ENCODE results near the gene DHRS13. TPM values are rescaled to one million over a fixed set of nuclear protein-coding genes. Genes with fewer than 3 reads are reported as not detected.

The DHRS13 gene
- total RNA-seq, 2 donors from 2014 or later, result 36.8 to 61.3 TPM

DNA sequence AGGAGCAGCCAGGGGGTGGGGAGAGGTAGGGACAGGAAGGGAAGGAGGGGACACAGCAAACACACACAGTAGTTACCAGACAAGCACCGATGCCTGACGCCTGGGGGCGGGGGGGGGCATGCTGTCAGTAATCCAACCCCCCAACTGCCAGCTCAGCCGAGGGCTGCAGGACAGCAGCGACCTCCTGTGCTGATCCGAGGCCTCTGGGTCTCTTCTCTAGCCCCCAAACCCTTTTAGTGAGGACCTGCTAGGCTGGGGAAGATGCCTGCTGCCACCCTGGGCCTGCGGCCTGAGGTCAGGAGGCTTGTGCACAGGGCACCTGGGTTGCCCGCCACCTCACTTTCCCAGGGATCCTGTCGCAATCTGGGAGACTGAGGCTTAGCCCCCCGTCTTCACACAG, 16.9 kb downstream of the DHRS13 start:
- H3K9me3 ChIP-seq, result no peaks in the 10 kb centered on the region
- intact Hi-C loops (cut with DNase I), result no loop called here
- H3K4me1 ChIP-seq (replicated peaks), result no peaks in the 10 kb centered on the region
- H3K36me3 ChIP-seq, result peaks cover 20 to 26% of the 10 kb centered on the region in 2 donors
- no peak for DNase-seq (ENCODE audit: low spot score)
- no peaks in the 10 kb centered on the region for H3K27me3 ChIP-seq (replicated peaks; ENCODE audit: insufficient read depth)
- no peak overlapping the region for H3K27ac ChIP-seq
- 64% methylated on average over 10 of the region's 10 CpGs for WGBS
- TF ChIP-seq POLR2A (IDR thresholded peaks at IDR 0.05) (no peak), POLR2AphosphoS5 (IDR thresholded peaks at IDR 0.05) (no peak)
- TF ChIP-seq, protein P1, sequence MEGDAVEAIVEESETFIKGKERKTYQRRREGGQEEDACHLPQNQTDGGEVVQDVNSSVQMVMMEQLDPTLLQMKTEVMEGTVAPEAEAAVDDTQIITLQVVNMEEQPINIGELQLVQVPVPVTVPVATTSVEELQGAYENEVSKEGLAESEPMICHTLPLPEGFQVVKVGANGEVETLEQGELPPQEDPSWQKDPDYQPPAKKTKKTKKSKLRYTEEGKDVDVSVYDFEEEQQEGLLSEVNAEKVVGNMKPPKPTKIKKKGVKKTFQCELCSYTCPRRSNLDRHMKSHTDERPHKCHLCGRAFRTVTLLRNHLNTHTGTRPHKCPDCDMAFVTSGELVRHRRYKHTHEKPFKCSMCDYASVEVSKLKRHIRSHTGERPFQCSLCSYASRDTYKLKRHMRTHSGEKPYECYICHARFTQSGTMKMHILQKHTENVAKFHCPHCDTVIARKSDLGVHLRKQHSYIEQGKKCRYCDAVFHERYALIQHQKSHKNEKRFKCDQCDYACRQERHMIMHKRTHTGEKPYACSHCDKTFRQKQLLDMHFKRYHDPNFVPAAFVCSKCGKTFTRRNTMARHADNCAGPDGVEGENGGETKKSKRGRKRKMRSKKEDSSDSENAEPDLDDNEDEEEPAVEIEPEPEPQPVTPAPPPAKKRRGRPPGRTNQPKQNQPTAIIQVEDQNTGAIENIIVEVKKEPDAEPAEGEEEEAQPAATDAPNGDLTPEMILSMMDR (IDR thresholded peaks at IDR 0.05), result no peak
- H3K4me3 ChIP-seq, result no peak overlapping the region

DNA sequence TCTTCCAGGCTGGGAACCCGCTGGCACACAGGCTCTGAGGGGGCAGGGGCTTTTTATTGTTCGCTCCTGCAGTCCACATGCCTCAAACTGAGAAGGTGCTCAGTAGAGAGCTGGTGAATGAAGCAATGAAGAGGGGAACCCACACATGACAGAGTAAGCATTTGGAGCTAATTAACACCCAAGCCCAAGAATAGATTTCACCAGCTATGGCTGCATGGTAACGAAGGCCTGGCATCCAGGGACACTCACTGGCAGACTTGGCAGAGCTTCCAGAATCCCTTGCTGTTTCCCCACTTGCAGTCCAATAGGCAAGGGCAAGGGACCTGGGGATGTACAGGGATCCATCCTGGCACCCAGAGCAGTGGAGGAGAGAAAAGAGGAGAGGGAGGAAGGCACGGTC, 17.5 kb downstream of the DHRS13 start:
- TF ChIP-seq POLR2AphosphoS5 (IDR thresholded peaks at IDR 0.05) (no peak), POLR2A (IDR thresholded peaks at IDR 0.05) (no peak)
- TF ChIP-seq, protein P1 (IDR thresholded peaks at IDR 0.05), result no peak
- DNase-seq (ENCODE audit: low spot score), result no peak
- H3K36me3 ChIP-seq, result peaks cover 23 to 31% of the 10 kb centered on the region in 2 donors
- no peak overlapping the region for H3K27ac ChIP-seq
- H3K27me3 ChIP-seq (replicated peaks; ENCODE audit: insufficient read depth), result no peaks in the 10 kb centered on the region
- no peaks in the 10 kb centered on the region for H3K4me1 ChIP-seq (replicated peaks)
- WGBS, result 93% methylated on average over 4 of the region's 4 CpGs
- H3K9me3 ChIP-seq, result no peaks in the 10 kb centered on the region
- H3K4me3 ChIP-seq, result no peak overlapping the region
- intact Hi-C loops (cut with DNase I), result no loop called here

DNA sequence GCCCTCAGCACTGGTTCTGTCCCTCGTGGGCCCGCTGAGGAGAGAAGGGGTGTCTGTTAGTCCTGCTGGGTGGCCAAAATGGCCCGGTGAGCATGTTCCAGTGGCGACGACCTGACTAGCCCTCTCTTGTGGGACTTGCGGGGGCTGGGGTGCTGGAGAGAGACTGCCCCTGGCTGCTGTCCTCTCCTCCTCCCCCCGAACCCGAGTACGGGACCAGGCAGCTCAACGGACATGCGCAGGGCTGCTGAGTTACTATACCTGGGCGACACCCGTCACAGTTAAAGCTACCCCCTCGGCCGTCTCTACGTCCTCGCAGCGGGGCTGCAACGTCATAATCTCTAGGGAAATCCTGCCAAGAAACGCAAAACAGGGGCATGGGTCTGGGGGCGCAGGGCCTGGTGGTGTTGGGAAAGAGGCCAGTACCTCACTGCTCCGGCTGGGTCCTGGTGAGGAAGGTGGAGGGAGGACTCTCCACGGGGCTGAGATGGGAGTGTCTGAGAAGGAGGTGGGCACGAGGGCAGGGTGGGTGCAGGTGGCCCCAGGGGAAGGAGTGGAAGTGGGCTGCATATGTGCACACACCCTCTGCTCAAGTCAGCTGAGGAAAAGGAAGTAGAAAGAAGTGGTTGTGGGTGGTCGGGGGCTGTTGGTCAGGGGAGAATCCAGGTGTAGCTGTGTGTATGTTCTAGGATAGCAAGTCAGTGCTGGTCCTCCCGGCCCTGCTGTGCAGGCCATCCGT, 18.7 kb downstream of the DHRS13 start:
- H3K36me3 ChIP-seq, result peaks cover 23 to 44% of the 10 kb centered on the region in 2 donors
- intact Hi-C loops (cut with DNase I), result no loop called here
- H3K27ac ChIP-seq, result no peak overlapping the region
- H3K4me3 ChIP-seq, result no peak overlapping the region
- H3K27me3 ChIP-seq (replicated peaks; ENCODE audit: insufficient read depth), result no peaks in the 10 kb centered on the region
- no peaks in the 10 kb centered on the region for H3K9me3 ChIP-seq
- no peaks in the 10 kb centered on the region for H3K4me1 ChIP-seq (replicated peaks)
- 86% methylated on average over 27 of the region's 27 CpGs for WGBS
- TF ChIP-seq, protein P1 (IDR thresholded peaks at IDR 0.05), result no peak
- TF ChIP-seq POLR2AphosphoS5 (IDR thresholded peaks at IDR 0.05) (no peak), POLR2A (IDR thresholded peaks at IDR 0.05) (no peak)
- DNase-seq (ENCODE audit: low spot score), result no peak

DNA sequence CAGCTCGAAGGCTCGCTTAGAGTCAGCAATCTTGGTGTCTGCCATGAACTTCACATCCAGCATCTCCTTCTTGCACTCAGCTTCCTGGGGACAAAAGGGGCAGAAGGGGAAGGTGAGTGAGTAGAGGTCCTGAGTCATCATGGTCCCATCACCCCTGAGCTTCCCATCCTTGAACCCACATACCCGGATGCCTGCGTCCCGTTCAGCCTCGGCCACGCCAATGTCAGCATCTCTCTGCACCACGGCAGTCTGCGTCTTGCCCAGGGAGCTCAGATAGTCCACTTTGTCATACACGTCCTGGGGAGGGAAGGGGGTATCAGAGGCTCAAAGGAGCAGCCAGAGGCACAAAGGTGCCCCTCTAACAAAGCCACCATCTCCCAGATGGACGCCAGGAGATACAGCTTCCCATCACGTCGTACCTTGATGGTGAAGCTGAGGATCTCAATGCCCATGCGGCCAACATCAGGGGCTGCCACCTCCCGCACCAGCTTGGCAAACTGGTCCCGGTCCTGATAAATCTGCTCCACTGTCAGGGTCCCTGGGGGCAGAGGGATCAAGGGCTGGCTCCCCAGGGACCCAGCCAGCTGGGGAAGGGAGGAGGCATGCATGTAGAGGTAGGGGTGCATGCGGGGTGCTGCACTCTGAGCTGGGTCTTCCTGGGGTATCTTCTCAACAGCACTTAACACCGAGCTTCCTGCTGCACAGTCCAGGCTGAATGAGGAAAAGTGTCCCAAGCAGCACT, 20.6 kb downstream of the DHRS13 start:
- Histone ChIP-seq H3K9me3 (no peaks in the 10 kb centered on the region), H3K27me3 (replicated peaks; ENCODE audit: insufficient read depth) (no peaks in the 10 kb centered on the region), H3K4me1 (replicated peaks) (no peaks in the 10 kb centered on the region), H3K27ac (no peak overlapping the region), H3K4me3 (no peak overlapping the region), H3K36me3 (peaks cover 23 to 44% of the 10 kb centered on the region in 2 donors)
- 91% methylated on average over 18 of the region's 18 CpGs for WGBS
- intact Hi-C loops (cut with DNase I), result no loop called here
- DNase-seq (ENCODE audit: low spot score), result no peak
- no peak for TF ChIP-seq POLR2A (IDR thresholded peaks at IDR 0.05)
- no peak for TF ChIP-seq POLR2AphosphoS5 (IDR thresholded peaks at IDR 0.05)
- TF ChIP-seq, protein P1 (IDR thresholded peaks at IDR 0.05), result no peak
